MM.1S (cell line): ENCODE results near the gene SLC35B3.

Experiments
- DNase-seq: peaks from one replicate; pipeline ENCODE4 v3.0.0-alpha.2; 2015
- H2AFZ ChIP-seq: fragments of 300-600 bp; sonication (generic); 2 replicates; pipeline ENCODE4 v1.6.0; 2016; ENCODE audit warnings: antibody characterized with exemption, low read length
- H3F3A ChIP-seq: fragments of 300-600 bp; sonication (generic); 2 replicates; pipeline ENCODE4 v1.6.1; 2016; ENCODE audit warnings: mild to moderate bottlenecking, antibody characterized with exemption, low read length, moderate library complexity, mixed read lengths; ENCODE audit not compliant: insufficient read depth
- H3K27ac ChIP-seq: fragments of 300-600 bp; sonication (generic); 2 replicates; pipeline ENCODE4 v1.5.1; 2016; ENCODE audit warnings: mild to moderate bottlenecking, low read length
- H3K27me3 ChIP-seq: fragments of 300-600 bp; sonication (generic); replicated peaks from 2 replicates; pipeline ENCODE4 v1.6.0; 2016; ENCODE audit warnings: low read length; ENCODE audit not compliant: insufficient read depth
- H3K36me3 ChIP-seq: fragments of 300-600 bp; sonication (generic); replicated peaks from 2 replicates; pipeline ENCODE4 v1.6.1; 2016; ENCODE audit warnings: mild to moderate bottlenecking, low read length, mixed read lengths; ENCODE audit not compliant: insufficient read depth
- H3K4me1 ChIP-seq: fragments of 300-600 bp; sonication (generic); 2 replicates; pipeline ENCODE4 v1.6.1; 2016; ENCODE audit warnings: low read length, mixed read lengths
- H3K4me2 ChIP-seq: fragments of 300-600 bp; sonication (generic); 2 replicates; pipeline ENCODE4 v1.6.0; 2016; ENCODE audit warnings: low read depth, low read length
- H3K4me3 ChIP-seq: fragments of 300-600 bp; sonication (generic); 2 replicates; pipeline ENCODE4 v1.5.1; 2016; ENCODE audit warnings: low read length, mixed read lengths
- H3K79me2 ChIP-seq: fragments of 300-600 bp; sonication (generic); 2 replicates; pipeline ENCODE4 v1.6.1; 2016; ENCODE audit warnings: mixed run types, low read length, mixed read lengths
- H3K9ac ChIP-seq: fragments of 300-600 bp; sonication (generic); 2 replicates; pipeline ENCODE4 v1.6.1; 2016; ENCODE audit warnings: low read length, mixed read lengths
- H3K9me2 ChIP-seq: fragments of 300-600 bp; sonication (generic); replicated peaks from 2 replicates; pipeline ENCODE4 v1.6.1; 2016; ENCODE audit warnings: mild to moderate bottlenecking, low read length, mixed read lengths; ENCODE audit not compliant: insufficient read depth
- H3K9me3 ChIP-seq: fragments of 300-600 bp; sonication (generic); replicated peaks from 2 replicates; pipeline ENCODE4 v1.6.1; 2016; ENCODE audit warnings: mild to moderate bottlenecking, low read length, mixed read lengths; ENCODE audit not compliant: insufficient read depth
- H4K20me1 ChIP-seq: fragments of 300-600 bp; sonication (generic); 2 replicates; pipeline ENCODE4 v1.6.1; 2016; ENCODE audit warnings: mild to moderate bottlenecking, low read length, moderate library complexity, mixed read lengths; ENCODE audit not compliant: insufficient read depth
- EZH2 ChIP-seq: fragments of 300-600 bp; sonication (generic); optimal IDR thresholded peaks from 2 replicates; pipeline ENCODE3; 2017; ENCODE audit warnings: low read depth, mild to moderate bottlenecking, antibody characterized with exemption, low read length, mixed read lengths
- EZH2phosphoT487 ChIP-seq: fragments of 300-600 bp; sonication (generic); IDR thresholded peaks from 2 replicates; pipeline ENCODE4 v1.6.1; 2018; ENCODE audit warnings: antibody characterized with exemption, low read length
- TF ChIP-seq, protein P1 (sequence below): fragments of 300-600 bp; sonication (generic); IDR thresholded peaks from 2 replicates; pipeline ENCODE4 v1.5.1; 2016; ENCODE audit warnings: antibody characterized with exemption, low read length, mixed read lengths

SLC35B3 gene

DNA sequence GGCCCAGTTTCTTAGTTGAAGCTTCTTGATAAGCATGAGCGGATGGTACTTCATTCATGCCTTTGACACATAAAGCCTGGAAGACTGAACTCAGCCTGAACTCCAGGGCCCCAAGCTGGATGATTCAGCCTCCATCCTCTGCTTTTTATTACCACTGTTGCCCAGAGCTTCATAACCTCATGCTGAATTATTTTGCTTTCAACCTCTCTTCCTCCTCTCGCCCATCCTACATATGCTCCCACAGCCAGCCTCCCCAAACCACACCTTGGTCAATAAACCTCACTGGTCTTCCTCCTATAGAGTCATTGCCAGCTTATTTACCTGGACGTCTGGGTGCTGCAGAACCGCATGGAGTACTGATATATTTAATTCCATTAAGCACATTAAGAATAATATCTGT is 59.4 kb downstream of the SLC35B3 start:
- Histone ChIP-seq H3K9ac (no peak overlapping the region), H4K20me1 (no peaks in the 10 kb centered on the region), H2AFZ (no peak overlapping the region), H3K9me3 (no peaks in the 10 kb centered on the region), H3K27me3 (no peaks in the 10 kb centered on the region), H3F3A (no peaks in the 10 kb centered on the region), H3K27ac (no peak overlapping the region), H3K4me1 (no peaks in the 10 kb centered on the region), H3K36me3 (no peaks in the 10 kb centered on the region), H3K9me2 (no peaks in the 10 kb centered on the region), H3K79me2 (no peaks in the 10 kb centered on the region), H3K4me2 (no peak overlapping the region), H3K4me3 (no peak overlapping the region)
- no peak for DNase-seq
- TF ChIP-seq, protein P1, sequence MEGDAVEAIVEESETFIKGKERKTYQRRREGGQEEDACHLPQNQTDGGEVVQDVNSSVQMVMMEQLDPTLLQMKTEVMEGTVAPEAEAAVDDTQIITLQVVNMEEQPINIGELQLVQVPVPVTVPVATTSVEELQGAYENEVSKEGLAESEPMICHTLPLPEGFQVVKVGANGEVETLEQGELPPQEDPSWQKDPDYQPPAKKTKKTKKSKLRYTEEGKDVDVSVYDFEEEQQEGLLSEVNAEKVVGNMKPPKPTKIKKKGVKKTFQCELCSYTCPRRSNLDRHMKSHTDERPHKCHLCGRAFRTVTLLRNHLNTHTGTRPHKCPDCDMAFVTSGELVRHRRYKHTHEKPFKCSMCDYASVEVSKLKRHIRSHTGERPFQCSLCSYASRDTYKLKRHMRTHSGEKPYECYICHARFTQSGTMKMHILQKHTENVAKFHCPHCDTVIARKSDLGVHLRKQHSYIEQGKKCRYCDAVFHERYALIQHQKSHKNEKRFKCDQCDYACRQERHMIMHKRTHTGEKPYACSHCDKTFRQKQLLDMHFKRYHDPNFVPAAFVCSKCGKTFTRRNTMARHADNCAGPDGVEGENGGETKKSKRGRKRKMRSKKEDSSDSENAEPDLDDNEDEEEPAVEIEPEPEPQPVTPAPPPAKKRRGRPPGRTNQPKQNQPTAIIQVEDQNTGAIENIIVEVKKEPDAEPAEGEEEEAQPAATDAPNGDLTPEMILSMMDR = no peak
- TF ChIP-seq EZH2phosphoT487 (no peak), EZH2 (no peak)
